Measurements from ENCODE around the gene NME4. TPM values are rescaled to one million over a fixed set of nuclear protein-coding genes. Genes with fewer than 3 reads are reported as not detected.

NME4 gene
- total and polyA plus RNA-seq, 10 of the 15 experiments (the other 5 are each of a cell fraction or from before 2014, with no cell fraction given): 11.0 to 235 (median 97.7) TPM

DNA sequence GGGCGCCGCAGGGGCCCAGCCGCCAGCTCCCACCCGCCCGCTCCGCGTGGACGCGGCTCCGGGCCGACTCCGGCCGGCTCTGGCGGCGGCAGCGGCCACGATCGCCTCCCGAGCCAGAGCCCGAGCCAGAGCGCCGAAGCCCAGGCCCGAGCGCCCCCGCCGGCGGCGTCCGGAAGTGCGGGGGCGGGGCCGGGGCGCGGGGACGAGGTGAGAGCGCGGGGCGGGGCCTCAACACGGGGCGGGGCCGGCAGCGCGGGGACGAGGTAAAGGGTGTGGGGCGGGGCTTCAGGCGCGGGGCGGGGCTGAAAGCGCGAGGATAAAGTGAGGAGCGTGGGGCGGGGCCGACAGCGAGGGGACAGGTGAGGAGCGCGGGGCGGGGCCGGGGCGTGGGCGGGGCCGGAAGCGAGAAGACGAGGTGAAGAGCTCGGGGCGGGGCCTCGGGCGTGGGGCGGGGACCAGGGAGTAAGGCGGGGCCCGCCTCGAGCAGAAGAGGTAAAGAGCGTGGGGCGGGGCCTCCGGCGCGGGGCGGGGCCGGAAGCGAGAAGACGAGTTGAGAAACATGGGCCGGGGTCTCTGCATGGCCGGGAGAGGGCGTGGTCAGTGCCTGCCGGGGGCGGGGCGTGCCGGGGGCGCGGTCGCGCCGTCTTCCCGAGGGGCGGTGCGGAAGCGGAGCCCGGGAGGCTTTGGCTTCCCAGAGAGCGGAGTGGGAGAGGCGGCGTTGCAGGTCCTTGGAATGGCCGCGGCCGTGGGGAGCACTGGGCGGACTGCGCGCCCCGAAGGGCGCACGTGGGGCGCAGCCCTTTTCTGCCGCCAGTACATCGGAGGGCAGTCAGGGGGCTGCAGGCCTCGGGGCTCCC lies 44.2 kb upstream of the NME4 start, which contains the start of gene AXIN1 (continued):
- TF ChIP-seq, protein P1, sequence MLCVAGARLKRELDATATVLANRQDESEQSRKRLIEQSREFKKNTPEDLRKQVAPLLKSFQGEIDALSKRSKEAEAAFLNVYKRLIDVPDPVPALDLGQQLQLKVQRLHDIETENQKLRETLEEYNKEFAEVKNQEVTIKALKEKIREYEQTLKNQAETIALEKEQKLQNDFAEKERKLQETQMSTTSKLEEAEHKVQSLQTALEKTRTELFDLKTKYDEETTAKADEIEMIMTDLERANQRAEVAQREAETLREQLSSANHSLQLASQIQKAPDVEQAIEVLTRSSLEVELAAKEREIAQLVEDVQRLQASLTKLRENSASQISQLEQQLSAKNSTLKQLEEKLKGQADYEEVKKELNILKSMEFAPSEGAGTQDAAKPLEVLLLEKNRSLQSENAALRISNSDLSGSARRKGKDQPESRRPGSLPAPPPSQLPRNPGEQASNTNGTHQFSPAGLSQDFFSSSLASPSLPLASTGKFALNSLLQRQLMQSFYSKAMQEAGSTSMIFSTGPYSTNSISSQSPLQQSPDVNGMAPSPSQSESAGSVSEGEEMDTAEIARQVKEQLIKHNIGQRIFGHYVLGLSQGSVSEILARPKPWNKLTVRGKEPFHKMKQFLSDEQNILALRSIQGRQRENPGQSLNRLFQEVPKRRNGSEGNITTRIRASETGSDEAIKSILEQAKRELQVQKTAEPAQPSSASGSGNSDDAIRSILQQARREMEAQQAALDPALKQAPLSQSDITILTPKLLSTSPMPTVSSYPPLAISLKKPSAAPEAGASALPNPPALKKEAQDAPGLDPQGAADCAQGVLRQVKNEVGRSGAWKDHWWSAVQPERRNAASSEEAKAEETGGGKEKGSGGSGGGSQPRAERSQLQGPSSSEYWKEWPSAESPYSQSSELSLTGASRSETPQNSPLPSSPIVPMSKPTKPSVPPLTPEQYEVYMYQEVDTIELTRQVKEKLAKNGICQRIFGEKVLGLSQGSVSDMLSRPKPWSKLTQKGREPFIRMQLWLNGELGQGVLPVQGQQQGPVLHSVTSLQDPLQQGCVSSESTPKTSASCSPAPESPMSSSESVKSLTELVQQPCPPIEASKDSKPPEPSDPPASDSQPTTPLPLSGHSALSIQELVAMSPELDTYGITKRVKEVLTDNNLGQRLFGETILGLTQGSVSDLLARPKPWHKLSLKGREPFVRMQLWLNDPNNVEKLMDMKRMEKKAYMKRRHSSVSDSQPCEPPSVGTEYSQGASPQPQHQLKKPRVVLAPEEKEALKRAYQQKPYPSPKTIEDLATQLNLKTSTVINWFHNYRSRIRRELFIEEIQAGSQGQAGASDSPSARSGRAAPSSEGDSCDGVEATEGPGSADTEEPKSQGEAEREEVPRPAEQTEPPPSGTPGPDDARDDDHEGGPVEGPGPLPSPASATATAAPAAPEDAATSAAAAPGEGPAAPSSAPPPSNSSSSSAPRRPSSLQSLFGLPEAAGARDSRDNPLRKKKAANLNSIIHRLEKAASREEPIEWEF (IDR thresholded peaks at IDR 0.05; ENCODE audit: insufficient replicate concordance, low read depth, low read length): no peak
- TF ChIP-seq IKZF1 (conservative IDR thresholded peaks at IDR 0.05) (peak; percentile 46), ZSCAN29 (IDR thresholded peaks at IDR 0.05) (no peak), TARDBP (IDR thresholded peaks at IDR 0.05; ENCODE audit: borderline replicate concordance) (no peak), ZNF384 (IDR thresholded peaks at IDR 0.05; ENCODE audit: borderline replicate concordance, low read depth, low read length) (no peak)
- TF ChIP-seq, protein P2, sequence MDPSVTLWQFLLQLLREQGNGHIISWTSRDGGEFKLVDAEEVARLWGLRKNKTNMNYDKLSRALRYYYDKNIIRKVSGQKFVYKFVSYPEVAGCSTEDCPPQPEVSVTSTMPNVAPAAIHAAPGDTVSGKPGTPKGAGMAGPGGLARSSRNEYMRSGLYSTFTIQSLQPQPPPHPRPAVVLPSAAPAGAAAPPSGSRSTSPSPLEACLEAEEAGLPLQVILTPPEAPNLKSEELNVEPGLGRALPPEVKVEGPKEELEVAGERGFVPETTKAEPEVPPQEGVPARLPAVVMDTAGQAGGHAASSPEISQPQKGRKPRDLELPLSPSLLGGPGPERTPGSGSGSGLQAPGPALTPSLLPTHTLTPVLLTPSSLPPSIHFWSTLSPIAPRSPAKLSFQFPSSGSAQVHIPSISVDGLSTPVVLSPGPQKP (IDR thresholded peaks at IDR 0.05; ENCODE audit: low read depth, low read length): peak; percentile 34; the same call in 1 of the 2 replicates
- TF ChIP-seq, protein P3, sequence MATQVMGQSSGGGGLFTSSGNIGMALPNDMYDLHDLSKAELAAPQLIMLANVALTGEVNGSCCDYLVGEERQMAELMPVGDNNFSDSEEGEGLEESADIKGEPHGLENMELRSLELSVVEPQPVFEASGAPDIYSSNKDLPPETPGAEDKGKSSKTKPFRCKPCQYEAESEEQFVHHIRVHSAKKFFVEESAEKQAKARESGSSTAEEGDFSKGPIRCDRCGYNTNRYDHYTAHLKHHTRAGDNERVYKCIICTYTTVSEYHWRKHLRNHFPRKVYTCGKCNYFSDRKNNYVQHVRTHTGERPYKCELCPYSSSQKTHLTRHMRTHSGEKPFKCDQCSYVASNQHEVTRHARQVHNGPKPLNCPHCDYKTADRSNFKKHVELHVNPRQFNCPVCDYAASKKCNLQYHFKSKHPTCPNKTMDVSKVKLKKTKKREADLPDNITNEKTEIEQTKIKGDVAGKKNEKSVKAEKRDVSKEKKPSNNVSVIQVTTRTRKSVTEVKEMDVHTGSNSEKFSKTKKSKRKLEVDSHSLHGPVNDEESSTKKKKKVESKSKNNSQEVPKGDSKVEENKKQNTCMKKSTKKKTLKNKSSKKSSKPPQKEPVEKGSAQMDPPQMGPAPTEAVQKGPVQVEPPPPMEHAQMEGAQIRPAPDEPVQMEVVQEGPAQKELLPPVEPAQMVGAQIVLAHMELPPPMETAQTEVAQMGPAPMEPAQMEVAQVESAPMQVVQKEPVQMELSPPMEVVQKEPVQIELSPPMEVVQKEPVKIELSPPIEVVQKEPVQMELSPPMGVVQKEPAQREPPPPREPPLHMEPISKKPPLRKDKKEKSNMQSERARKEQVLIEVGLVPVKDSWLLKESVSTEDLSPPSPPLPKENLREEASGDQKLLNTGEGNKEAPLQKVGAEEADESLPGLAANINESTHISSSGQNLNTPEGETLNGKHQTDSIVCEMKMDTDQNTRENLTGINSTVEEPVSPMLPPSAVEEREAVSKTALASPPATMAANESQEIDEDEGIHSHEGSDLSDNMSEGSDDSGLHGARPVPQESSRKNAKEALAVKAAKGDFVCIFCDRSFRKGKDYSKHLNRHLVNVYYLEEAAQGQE (IDR thresholded peaks at IDR 0.05; ENCODE audit: low read depth, low read length): no peak
- TF ChIP-seq, protein P4, sequence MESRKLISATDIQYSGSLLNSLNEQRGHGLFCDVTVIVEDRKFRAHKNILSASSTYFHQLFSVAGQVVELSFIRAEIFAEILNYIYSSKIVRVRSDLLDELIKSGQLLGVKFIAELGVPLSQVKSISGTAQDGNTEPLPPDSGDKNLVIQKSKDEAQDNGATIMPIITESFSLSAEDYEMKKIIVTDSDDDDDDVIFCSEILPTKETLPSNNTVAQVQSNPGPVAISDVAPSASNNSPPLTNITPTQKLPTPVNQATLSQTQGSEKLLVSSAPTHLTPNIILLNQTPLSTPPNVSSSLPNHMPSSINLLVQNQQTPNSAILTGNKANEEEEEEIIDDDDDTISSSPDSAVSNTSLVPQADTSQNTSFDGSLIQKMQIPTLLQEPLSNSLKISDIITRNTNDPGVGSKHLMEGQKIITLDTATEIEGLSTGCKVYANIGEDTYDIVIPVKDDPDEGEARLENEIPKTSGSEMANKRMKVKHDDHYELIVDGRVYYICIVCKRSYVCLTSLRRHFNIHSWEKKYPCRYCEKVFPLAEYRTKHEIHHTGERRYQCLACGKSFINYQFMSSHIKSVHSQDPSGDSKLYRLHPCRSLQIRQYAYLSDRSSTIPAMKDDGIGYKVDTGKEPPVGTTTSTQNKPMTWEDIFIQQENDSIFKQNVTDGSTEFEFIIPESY (IDR thresholded peaks at IDR 0.05): no peak
- TF ChIP-seq, protein P5, sequence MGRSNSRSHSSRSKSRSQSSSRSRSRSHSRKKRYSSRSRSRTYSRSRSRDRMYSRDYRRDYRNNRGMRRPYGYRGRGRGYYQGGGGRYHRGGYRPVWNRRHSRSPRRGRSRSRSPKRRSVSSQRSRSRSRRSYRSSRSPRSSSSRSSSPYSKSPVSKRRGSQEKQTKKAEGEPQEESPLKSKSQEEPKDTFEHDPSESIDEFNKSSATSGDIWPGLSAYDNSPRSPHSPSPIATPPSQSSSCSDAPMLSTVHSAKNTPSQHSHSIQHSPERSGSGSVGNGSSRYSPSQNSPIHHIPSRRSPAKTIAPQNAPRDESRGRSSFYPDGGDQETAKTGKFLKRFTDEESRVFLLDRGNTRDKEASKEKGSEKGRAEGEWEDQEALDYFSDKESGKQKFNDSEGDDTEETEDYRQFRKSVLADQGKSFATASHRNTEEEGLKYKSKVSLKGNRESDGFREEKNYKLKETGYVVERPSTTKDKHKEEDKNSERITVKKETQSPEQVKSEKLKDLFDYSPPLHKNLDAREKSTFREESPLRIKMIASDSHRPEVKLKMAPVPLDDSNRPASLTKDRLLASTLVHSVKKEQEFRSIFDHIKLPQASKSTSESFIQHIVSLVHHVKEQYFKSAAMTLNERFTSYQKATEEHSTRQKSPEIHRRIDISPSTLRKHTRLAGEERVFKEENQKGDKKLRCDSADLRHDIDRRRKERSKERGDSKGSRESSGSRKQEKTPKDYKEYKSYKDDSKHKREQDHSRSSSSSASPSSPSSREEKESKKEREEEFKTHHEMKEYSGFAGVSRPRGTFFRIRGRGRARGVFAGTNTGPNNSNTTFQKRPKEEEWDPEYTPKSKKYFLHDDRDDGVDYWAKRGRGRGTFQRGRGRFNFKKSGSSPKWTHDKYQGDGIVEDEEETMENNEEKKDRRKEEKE (IDR thresholded peaks at IDR 0.05): no peak
